GM12801 (cell line): ENCODE results near the gene SENP8.

ENCODE experiments used
- CTCF ChIP-seq: IDR thresholded peaks from one replicate; pipeline ENCODE4 v1.5.1; 2011; ENCODE audit warnings: control low read depth; ENCODE audit not compliant: insufficient read length; ENCODE audit errors: extremely low read depth

Gene SENP8

DNA sequence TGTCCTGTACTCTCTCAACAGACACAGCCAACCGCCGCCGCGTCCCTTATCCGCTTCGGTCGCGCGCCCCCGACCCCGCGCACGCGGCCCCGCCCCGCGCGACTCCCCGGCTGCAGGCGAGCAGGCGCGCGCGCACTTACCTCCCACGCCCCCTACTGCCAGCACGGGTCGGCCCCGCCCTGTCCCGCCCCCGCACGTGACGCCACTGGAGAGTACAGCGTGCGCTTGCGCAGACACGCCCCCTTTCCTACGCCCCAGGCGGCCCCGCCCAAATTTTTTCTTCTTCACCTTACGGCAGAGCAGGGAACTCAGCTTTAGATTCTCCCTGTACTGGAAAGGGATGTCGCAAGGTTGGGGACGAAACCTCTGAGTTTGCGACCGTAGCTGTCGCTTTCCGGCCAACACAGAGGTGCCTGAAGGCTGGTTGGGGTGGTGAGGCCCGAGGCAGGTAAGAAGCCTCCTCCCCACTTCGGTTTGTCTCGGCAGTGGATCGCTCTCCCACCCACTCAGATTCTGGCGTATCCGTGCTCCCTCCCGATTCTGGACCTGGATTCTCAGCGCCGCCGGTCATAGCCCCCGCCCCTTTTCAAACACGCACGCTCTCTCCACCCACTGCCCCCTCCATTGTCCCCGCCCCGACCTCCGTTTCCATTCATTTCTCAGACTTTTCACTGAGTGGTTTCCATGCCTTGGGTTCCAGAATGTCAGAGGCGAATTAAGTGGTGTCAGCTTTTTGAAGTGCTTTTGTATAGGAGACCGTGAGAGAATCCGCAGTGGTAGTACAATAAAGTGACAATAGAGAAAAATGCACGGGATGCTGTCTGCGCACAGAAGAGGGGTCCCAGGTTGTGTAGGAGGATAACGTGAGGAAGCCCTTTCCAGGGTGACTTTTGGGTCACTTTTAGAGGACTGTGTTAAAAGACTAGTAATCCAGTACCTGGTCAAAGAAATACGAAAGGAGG is at the start of gene SENP8, which contains the start of gene MYO9A:
Gene SENP8, plus strand, starts transcription at position 387 of the 962 bp plus-strand sequence. CDS start 21,221 bp downstream, outside the sequence.
Gene MYO9A, minus strand, starts transcription at position 134 of the 962 bp plus-strand sequence. CDS start 71,587 bp downstream, outside the sequence.
- TF ChIP-seq CTCF: no peak

DNA sequence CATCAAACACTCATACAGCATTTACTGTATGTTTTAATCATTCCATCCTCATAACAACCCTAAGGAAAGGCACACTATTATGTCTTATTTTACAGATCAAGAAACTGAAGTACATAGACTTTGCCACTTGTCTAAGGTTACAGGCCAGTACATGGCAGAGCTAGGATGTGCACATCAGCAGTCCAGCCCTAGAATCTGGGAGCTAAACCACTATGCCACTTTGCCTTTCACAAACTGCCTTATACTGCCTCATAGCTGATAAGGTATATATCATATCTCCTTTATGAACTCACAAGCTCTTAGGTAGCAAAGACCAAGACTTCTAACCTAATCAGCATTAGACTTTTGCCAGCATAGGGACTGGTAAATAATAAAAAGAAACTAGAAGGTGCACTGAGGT is 49.3 kb upstream of the SENP8 start:
- no peak for TF ChIP-seq CTCF

GRCh38 chr15:72070817-72071447 is 47.3 kb upstream of the SENP8 start:
- TF ChIP-seq CTCF: no peak

DNA sequence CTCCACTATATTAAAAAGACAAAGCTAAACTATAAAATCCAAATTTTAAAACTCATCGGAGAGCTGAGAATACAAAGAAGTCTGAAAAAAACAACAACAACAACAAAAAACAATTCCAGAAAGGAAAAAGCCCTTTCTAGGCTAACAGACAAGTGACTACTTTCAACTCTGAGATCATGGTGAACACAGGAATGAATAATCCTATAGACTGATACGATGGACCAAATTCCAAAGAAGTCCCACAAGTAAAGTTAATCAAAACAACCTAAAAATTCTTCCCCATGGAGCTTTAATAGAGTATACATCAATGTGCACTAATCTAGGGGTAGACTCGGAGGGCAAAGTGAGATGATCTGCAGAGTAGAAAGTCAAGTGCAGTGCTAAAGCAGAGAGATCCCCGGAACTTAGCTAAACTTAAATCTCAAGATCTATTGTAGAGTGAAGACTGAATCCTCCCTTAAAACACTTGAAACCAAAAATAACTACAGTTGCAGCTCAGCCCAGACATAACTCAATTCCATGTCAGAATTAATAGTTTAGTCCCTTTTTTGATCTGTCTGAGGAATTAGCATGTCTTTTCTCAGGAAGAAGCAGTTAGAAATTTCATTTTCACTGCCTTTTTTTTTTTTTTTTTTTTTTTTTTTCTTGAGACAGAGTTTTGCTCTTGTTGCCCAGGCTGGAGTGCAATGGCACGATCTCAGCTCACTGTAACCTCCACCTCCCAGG is 43.7 kb upstream of the SENP8 start:
- TF ChIP-seq CTCF: no peak

DNA sequence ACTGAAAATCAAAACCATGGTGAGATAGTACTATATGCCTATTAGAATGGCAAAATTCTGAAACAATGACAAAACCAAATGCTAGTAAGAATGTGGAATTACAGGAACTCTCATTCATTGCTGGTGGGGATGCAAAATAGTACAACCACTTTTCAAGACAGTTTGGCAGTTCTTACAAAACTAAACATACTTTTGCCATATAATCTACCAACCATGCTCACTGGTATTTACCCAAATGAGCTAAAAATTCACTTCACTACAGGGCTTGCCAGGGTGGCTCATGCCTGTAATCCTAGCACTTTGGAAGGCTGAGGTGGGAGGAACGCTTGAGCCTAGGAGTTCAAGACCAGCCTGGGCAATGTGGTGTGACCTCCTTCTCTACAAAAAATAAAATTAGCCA is 40.3 kb upstream of the SENP8 start:
- no peak for TF ChIP-seq CTCF

DNA sequence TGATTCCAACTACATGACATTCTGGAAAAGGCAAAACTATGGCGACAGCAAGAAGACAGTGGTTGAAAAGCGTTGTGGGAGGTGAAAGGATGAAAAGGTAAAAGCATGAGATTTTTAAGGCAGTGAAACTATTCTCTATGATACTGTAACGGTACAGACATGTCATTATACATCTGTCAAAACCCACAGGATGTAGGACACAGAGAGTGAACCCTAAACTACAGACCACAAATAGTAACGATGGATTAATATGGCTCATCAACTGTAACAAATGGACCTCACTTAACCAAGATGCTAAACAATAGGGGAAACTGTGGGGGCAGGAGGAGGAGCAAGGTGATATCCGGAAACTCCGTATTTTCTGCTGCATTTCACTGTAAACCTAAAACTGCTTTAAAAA is 39.3 kb upstream of the SENP8 start:
- TF ChIP-seq CTCF: no peak

DNA sequence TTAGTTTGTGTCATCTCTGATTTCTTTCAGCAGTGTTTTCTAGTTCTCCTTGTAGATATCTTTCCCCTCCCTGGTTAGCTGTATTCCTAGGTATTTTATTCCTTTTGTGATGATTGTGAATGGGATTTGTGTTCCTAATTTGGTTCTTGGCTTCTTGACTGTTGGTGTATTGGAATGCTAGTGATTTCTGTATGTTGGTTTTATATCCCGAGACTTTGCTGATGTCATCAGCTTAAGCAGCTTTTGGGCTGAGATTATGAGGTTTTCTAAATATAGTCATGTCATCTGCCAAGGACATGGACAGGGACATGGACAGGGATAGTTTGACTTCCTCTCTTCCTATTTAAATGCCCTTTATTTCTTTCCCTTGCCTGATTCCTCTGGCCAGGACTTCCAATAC is 36.0 kb upstream of the SENP8 start:
- no peak for TF ChIP-seq CTCF
